CD14-positive monocyte (primary cell): ENCODE measurements around the gene PFKM. TPM values are rescaled to one million over a fixed set of nuclear protein-coding genes. Genes with fewer than 3 reads are reported as not detected.

Source experiments
- DNase-seq, 3 donors: peaks; one replicate each; pipeline ENCODE4 v3.0.0-alpha.2; 2011 to 2022
- H2AFZ ChIP-seq: 2 replicates; pipeline ENCODE4 v1.6.0; 2012; ENCODE audit warnings: mild to moderate bottlenecking, low read depth, low read length, inconsistent platforms; ENCODE audit not compliant: insufficient read depth, poor library complexity, severe bottlenecking
- H3K27ac ChIP-seq, 2 donors: 1 replicate in 1 of 2; 2 replicates in 1 of 2; pipeline ENCODE4 v1.5.1; 2012 to 2013; ENCODE audit warnings: low read length in 2 of 2, control low read depth in 1 of 2, inconsistent platforms in 1 of 2, low read depth in 1 of 2, mild to moderate bottlenecking in 1 of 2
- H3K27me3 ChIP-seq, 2 donors: one replicate each; pipeline versions ENCODE4 v1.6.0 to v1.6.1; 2011 to 2013; ENCODE audit warnings: low read length in 2 of 2; ENCODE audit not compliant: control insufficient read depth in 2 of 2, insufficient read depth in 2 of 2
- H3K36me3 ChIP-seq, 2 donors: replicated peaks in 1 of 2; 1 replicate in 1 of 2; 2 replicates in 1 of 2; pipeline versions ENCODE4 v1.5.1 to v1.6.1; 2012 to 2013; ENCODE audit warnings: low read length in 2 of 2, control low read depth in 1 of 2, inconsistent platforms in 1 of 2, mild to moderate bottlenecking in 1 of 2; ENCODE audit not compliant: insufficient read depth in 2 of 2, control insufficient read depth in 1 of 2
- H3K4me1 ChIP-seq, 2 donors: 1 replicate in 1 of 2; 2 replicates in 1 of 2; pipeline versions ENCODE4 v1.5.1 to v1.6.1; 2012 to 2013; ENCODE audit warnings: low read length in 2 of 2, control low read depth in 1 of 2, inconsistent platforms in 1 of 2, mild to moderate bottlenecking in 1 of 2, moderate library complexity in 1 of 2; ENCODE audit not compliant: insufficient read depth in 2 of 2, control insufficient read depth in 1 of 2
- H3K4me2 ChIP-seq: replicated peaks from 2 replicates; pipeline ENCODE3; 2012; ENCODE audit warnings: low read length, moderate library complexity, mild to moderate bottlenecking; ENCODE audit not compliant: poor library complexity, severe bottlenecking; ENCODE audit errors: extremely low read depth
- H3K4me3 ChIP-seq, 3 experiments: fragments of 200-600 bp in 1 of 3; sonication (generic) in 1 of 3; replicated peaks in 1 of 3; 1 replicate in 2 of 3; 2 replicates in 1 of 3; pipeline ENCODE4 v1.5.1; 2011 to 2013; ENCODE audit warnings: low read length in 3 of 3, mild to moderate bottlenecking in 3 of 3, control low read depth in 2 of 3, low read depth in 2 of 3, inconsistent platforms in 1 of 3, moderate library complexity in 1 of 3
- H3K79me2 ChIP-seq: 2 replicates; pipeline ENCODE4 v1.6.0; 2012; ENCODE audit warnings: mild to moderate bottlenecking, control low read depth, inconsistent platforms, low read length, moderate library complexity; ENCODE audit not compliant: insufficient read depth
- H3K9ac ChIP-seq: 2 replicates; pipeline ENCODE4 v1.6.0; 2017; ENCODE audit warnings: low read length, mild to moderate bottlenecking; ENCODE audit not compliant: insufficient read depth, poor library complexity, severe bottlenecking
- H3K9me3 ChIP-seq, 2 donors: replicated peaks in 1 of 2; 1 replicate in 1 of 2; 2 replicates in 1 of 2; pipeline versions ENCODE4 v1.5.1 to v1.6.1; 2012 to 2013; ENCODE audit warnings: low read length in 2 of 2, control low read depth in 1 of 2; ENCODE audit not compliant: control insufficient read depth in 1 of 2, insufficient read depth in 1 of 2
- H4K20me1 ChIP-seq: 2 replicates; pipeline ENCODE4 v1.6.0; 2012; ENCODE audit warnings: mild to moderate bottlenecking, low read length, control low read depth, moderate library complexity; ENCODE audit not compliant: insufficient read depth
- H3K27ac Mint-ChIP-seq, 7 donors: one replicate each; pipeline ENCODE4 v1.8.0; 2020; ENCODE audit warnings: mild to moderate bottlenecking in 7 of 7, mixed read lengths in 7 of 7, moderate library complexity in 6 of 7, inconsistent platforms in 2 of 7
- H3K27me3 Mint-ChIP-seq, 3 donors: one replicate each; pipeline ENCODE4 v1.8.0; 2021 to 2022; ENCODE audit warnings: low read depth in 3 of 3, mild to moderate bottlenecking in 3 of 3, mixed read lengths in 3 of 3, moderate library complexity in 3 of 3, inconsistent platforms in 1 of 3
- H3K36me3 Mint-ChIP-seq, 2 donors: one replicate each; pipeline ENCODE4 v1.8.0; 2020; ENCODE audit warnings: mixed read lengths in 2 of 2, inconsistent platforms in 1 of 2, mild to moderate bottlenecking in 1 of 2
- H3K4me1 Mint-ChIP-seq: one replicate; pipeline ENCODE4 v1.8.0; 2020; ENCODE audit warnings: mild to moderate bottlenecking, mixed read lengths
- H3K4me3 Mint-ChIP-seq, 2 donors: one replicate each; pipeline ENCODE4 v1.8.0; 2020; ENCODE audit warnings: mild to moderate bottlenecking in 2 of 2, mixed read lengths in 2 of 2, moderate library complexity in 1 of 2
- H3K9me3 Mint-ChIP-seq, 7 donors: one replicate each; pipeline ENCODE4 v1.8.0; 2020 to 2022; ENCODE audit warnings: mixed read lengths in 7 of 7, mild to moderate bottlenecking in 6 of 7, moderate library complexity in 6 of 7, inconsistent platforms in 2 of 7
- CTCF ChIP-seq: fragments of 200-600 bp; IDR thresholded peaks from one replicate; pipeline ENCODE4 v1.8.0; 2022; ENCODE audit warnings: antibody characterized with exemption, mild to moderate bottlenecking
- WGBS: methylation state at CpG from one replicate; pipeline ENCODE4 v1.1.5; 2013; ENCODE audit warnings: missing lambda C conversion rate; ENCODE audit not compliant: insufficient coverage; 5-methylcytosine and 5-hydroxymethylcytosine counted together
- intact Hi-C, 2 donors: fragments of 100-400 bp; cut with micrococcal nuclease; formaldehyde crosslinking; loops; one replicate each; pipeline versions ENCODE4 v1.15.0 to v1.15.1; 2023
- polyA plus RNA-seq, 3 donors: library from polyadenylated mRNA; depleted of rRNA in 1 of 3; unstranded in 2 of 3; stranded (reverse) in 1 of 3; fragments of 300-500 nt in 2 of 3; fragments of >200 nt in 1 of 3; fragmentation: Illumina TruSeq in 2 of 3; gene quantifications; 1 replicate in 2 of 3; 2 replicates in 1 of 3; pipeline ENCODE4 v1.2.3, GENCODE V29; 2012 to 2021

The PFKM gene
- polyA plus RNA-seq, 3 donors = 2.8 to 8.4 (median 3.0) TPM

GRCh38 chr12:48183091-48183875 lies 64.1 kb downstream of the PFKM start, which contains the start of gene CCDC184:
TSS of gene CCDC184 (plus strand) at chr12:48183644. CDS start at chr12:48184123, 479 bp downstream.
- Histone ChIP-seq H4K20me1 (no peaks in the 10 kb centered on the region), H3K79me2 (no peaks in the 10 kb centered on the region), H3K27me3 (peaks cover 41 to 58% of the 10 kb centered on the region in 2 donors), H3K4me1 (peaks cover 17 to 22% of the 10 kb centered on the region in 2 donors), H3K4me2 (peak within 1 kb of the TSS; percentile 76), H3K9me3 (peaks cover 0 to 4% of the 10 kb centered on the region in 2 donors), H3K9ac (peak within 1 kb of the TSS; percentile 44), H2AFZ (peak within 1 kb of the TSS; percentile 84), H3K27ac (no peak within 1 kb of the TSS), H3K4me3 (peak within 1 kb of the TSS; percentile 66 to 89 (median 69)), H3K36me3 (no peaks in the 10 kb centered on the region)
- Mint-ChIP-seq H3K27me3 (peaks cover 60 to 67% (median 61%) of the 10 kb centered on the region in 3 donors), H3K4me1 (peaks cover 18% of the 10 kb centered on the region), H3K27ac (peak within 1 kb of the TSS in 1 of 7 donors; percentile 82), H3K9me3 (peaks cover 0 to 11% (median 4%) of the 10 kb centered on the region in 7 donors), H3K36me3 (peaks cover 2 to 6% of the 10 kb centered on the region in 2 donors), H3K4me3 (peak within 1 kb of the TSS; percentile 95 to 97)
- intact Hi-C loops = loop anchor here in 1 of 2 donors (1.0 kb wide), 1 partner anchor 8 kb away; no protein-coding TSS in a partner anchor
- WGBS = 0% methylated on average over 55 of the region's 61 CpGs
- TF ChIP-seq CTCF = peak; percentile 57
- peak; percentile 59 to 70 (median 60) for DNase-seq

- Histone ChIP-seq H3K4me2 (peak overlapping the region; percentile 76), H3K36me3 (no peaks in the 10 kb centered on the region), H3K27ac (no peak overlapping the region), H3K4me1 (peaks cover 17 to 22% of the 10 kb centered on the region in 2 donors), H3K4me3 (peak overlapping the region; percentile 66 to 89 (median 69)), H2AFZ (peak overlapping the region; percentile 84), H3K9me3 (peaks cover 0 to 4% of the 10 kb centered on the region in 2 donors), H3K79me2 (no peaks in the 10 kb centered on the region), H3K27me3 (peaks cover 41 to 58% of the 10 kb centered on the region in 2 donors), H4K20me1 (no peaks in the 10 kb centered on the region), H3K9ac (peak overlapping the region; percentile 44)
- peaks cover 59 to 67% (median 59%) of the 10 kb centered on the region in 3 donors for H3K27me3 Mint-ChIP-seq
- intact Hi-C loops = loop anchor here in 1 of 2 donors (1.0 kb wide), 1 partner anchor 7 kb away; no protein-coding TSS in a partner anchor
- H3K27ac Mint-ChIP-seq = no peak overlapping the region
- TF ChIP-seq CTCF = peak; percentile 42
- DNase-seq = no peak
- H3K4me1 Mint-ChIP-seq = peaks cover 18% of the 10 kb centered on the region
- H3K36me3 Mint-ChIP-seq = peaks cover 2 to 6% of the 10 kb centered on the region in 2 donors
- WGBS = 8% methylated on average over 54 of the region's 61 CpGs
- peaks cover 0 to 11% (median 4%) of the 10 kb centered on the region in 7 donors for H3K9me3 Mint-ChIP-seq
- peak overlapping the region; percentile 95 to 97 for H3K4me3 Mint-ChIP-seq
Observed at GRCh38 chr12:48183876-48184548, 64.8 kb downstream of the PFKM start.
